AG08395 (cell line): ENCODE measurements around the gene KRT36.

Source experiments
- DNase-seq: peaks from one replicate; pipeline ENCODE4 v3.0.0; 2012; ENCODE audit warnings: mixed read lengths, low spot score

The KRT36 gene

DNA sequence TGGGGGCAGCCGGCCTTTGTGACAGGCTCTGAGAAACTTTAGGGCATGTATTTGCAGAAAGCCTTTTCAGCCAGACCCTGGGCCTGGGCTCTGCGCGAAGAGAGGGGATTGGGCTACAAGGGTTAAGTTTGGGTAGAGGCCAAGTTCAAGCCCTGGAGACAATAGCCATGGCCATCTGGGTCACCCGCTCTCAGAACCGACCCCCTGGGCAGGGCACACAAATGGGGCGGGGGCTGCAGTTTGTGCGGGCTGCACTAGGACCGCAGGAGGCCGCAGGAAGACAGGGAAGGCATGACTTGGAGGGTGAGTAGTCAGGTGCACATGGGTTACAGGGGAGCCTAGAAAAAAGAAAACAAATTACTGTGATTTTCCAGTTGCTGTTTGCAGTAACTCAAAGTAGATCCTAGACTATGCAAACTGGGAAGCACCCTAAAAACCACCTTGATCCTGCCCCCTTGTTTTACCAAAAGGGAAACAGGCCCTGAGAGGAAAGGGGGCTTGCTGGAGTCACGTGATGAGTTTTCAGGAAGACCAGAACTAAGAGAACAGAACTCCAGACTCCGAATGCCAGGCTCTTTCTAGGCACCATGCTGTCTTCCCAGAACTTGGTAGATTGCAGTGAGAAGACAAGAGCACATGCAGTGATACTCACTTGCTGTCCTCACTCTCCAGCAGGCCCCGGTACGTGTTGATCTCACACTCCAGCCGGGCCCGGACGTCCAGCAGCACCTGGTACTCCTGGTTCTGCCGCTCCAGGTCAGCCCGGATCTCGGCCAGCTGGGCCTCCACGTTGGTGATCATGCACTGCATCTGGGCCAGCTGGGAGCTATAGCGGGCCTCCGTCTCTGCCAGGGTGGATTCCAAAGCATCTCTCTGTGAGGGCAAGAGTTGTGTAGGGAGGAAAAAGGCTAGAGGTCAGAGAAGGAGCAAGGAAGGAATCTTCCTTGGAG is 12.6 kb downstream of the KRT36 start:
- no peak for DNase-seq

DNA sequence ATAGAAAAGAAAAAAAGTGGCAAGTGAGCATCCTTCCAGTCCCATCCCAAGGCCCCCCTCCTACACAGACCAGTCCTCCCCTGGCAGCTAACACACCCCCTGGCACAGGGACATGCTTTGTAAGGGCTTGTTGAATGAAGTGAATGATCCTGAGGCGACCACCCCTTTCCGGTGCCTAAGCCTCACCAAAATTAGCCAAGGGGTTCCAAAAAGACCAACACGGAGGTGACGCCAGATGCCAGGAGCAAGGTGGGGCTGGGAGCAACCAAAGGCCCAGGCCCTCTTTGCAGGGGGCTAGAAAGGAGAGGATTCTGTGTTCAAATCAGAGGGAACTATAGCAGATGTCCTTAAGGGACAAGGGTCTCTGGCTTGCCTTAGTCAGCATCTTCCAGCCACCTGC is 14.3 kb downstream of the KRT36 start:
- DNase-seq = no peak

DNA sequence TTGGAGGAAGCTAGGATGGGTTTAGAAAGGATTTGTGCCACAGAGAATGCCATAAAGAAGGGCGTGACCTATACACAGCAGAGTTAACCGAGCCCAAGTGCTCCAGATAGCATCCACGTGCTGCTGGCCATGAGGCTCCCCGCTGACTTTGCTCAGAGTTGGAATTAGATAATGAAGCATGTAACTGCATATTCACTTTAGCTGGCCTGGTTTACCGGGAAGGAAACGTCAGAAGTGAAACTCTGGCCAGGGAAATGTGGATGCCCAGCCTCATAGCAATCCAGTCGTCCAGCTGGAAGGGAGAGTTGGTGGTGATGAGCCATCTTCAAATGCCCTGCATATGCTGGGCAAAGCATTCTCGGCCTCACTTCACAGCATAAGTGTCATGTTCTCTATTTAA is 14.8 kb downstream of the KRT36 start:
- no peak for DNase-seq

DNA sequence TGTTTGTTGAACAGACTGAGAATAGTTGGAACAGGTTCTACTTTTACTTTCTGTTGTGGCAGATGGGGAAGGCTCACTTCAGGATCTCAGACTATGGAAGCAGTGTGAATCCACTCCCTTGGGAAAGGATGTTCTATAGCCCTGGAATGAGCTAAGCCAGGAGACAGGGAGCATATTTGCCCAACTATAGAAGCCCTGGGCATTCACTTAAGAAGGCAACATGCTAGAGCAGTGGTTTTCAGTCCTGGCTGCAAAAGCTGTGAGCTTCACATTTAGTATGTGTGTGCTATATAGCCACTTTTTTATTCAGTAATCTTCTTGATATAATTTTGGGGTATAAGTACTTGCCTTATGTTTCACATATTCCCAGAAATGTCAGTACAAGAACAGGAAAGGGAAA is 21.4 kb downstream of the KRT36 start:
- DNase-seq = no peak

DNA sequence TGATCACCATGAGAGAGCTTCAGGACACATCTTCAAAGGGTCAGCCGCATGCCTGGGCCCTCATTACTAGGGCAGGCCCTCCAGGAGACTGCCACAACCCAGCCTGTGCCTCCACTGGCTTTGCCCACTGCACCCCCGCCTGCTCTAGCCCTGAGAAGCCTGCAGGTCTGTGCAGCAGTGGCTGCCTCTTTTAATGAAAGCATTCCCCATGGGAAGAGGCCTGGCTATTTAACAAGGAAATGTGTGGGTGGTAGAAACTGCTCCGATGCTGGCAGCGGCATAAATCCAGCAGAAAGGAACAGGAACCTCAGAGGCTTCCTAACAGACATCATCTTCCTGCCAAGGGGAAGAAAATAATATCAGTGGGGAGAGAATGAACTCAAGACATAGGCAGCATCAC is 22.1 kb downstream of the KRT36 start:
- DNase-seq = no peak

DNA sequence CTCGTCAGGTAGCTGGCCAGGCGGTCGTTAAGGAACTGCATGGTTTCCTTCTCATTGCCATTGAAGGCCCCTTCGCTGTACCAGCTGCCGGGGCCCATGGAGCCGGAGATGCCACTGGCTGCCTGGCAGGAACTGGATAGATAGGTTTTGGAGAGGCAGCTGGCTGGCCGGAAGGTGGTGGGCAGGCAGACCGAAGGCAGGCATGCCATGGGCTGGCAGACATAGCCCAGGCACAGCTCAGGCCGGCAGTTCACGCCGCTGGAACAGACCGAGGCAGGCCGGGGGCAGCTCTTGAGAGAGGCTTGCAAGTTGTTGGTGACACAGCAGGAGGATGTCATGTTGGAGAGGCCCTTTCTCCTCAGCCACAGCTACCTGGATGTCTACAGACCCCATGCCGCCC is 22.7 kb downstream of the KRT36 start, which contains the start of gene KRT32:
Gene KRT32 (minus strand): TSS at position 399 of the 400 bp plus-strand sequence. CDS start 61 bp downstream, at position 338.
- DNase-seq = no peak

DNA sequence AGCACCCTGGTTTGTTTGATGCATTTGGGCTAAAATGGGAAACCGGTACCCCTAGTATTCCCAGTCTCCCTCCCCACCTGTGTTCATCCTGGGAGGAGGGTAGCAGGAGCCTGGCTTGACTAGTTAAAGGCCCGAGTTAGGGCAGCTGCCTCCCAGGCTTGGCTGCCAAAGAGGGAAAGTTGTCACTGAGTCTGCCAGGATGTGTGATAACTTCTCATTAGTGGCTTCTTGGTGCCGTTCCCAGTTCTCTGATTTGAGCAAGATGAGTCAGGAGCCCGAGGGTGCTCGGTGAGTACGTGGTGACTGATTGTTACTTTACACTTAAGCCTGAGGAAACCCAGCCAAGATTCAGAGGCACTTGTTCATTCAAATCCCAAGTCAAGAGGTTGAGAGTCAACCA is 25.0 kb downstream of the KRT36 start:
- DNase-seq = peak; percentile 96

DNA sequence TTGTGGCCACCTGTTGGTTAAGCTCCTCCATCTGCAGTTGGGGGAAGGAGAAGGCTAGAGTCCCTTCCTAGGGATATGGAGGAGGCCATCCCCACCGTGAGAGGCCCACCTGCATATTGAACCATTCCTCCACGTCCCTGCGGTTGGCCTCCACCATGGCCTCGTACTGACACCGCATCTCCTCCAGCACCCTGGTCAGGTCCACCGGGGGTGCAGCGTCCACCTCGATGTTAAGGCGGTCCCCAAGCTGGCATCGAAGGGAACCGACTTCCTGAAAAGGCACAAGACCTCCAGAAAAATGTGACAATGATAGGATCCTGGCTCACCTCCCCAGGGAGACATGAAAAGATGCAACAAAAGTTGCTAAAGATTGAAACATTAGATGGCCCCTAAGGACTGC is 25.5 kb downstream of the KRT36 start:
- DNase-seq = no peak

DNA sequence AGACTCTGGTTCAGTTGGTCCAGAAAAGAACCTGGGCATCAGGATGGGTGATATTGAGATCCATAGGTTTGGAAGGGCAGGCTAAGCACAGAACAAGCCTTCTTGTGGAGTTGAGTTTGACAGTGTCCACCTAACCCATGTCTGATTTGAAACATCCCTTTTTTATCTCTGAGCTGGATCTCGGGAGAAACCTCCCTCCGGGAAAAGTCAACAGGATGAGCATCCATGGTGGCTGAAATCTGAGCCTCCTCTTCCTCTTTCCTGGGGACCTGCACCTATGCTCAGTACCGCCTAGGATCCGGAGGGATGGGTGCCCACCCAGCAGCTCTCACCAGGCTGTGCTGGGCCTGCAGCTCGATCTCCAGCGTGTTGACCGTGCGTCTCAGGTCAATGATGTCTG is 26.0 kb downstream of the KRT36 start:
- no peak for DNase-seq

DNA sequence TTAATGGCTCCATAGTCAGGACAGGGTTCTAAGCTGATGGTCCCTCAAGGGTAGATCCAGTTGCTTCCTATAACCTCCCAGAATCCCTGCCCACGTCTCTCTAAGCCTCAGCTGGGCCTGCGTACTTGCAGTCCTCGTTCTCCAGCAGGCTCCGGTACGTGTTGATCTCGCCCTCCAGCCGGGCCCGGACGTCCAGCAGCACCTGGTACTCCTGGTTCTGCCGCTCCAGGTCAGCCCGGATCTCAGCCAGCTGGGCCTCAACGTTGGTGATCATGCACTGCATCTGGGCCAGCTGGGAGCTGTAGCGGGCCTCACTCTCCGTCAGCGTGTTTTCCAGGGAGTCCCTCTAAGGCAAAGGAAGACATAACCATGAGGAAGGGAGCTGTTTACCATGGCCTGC is 27.0 kb downstream of the KRT36 start:
- no peak for DNase-seq

DNA sequence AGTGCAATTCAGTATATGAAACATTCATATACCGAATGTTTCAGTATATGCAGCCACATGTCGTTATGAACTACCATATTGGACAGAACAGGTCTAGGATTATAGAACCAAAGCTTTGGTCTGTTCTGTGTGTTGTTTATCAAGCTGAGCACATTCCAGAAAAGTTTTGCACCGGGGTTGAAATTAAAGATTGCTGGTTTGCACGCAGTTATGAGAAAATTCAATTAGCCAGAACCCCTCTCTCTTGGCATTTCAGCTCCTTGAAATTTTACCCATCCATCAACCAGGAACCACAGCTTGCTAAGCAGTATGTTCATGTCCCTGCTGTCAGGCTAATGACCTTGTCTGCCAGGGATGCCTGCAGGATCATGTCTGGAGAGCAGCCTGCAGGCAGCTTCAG is 32.0 kb downstream of the KRT36 start:
- no peak for DNase-seq

DNA sequence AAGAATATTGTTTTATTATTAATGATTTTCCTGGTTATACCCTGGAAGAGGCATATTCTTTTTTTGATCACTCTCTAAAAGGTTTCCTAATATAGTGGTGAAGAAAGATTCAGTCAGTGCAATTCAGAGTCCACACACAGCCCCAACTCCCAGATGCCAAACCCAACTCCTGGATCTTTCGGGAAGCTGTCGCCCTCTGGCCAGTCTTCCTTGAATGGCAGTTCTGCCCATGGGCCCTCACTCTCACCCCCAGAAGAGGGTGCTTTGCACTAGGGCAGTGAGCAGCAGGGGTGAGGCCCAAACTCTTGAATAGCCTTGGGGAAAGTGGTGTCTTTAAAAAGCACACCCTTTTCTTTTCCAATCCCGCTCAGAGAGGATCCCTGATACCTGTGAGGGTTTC is 33.5 kb downstream of the KRT36 start:
- DNase-seq = no peak

DNA sequence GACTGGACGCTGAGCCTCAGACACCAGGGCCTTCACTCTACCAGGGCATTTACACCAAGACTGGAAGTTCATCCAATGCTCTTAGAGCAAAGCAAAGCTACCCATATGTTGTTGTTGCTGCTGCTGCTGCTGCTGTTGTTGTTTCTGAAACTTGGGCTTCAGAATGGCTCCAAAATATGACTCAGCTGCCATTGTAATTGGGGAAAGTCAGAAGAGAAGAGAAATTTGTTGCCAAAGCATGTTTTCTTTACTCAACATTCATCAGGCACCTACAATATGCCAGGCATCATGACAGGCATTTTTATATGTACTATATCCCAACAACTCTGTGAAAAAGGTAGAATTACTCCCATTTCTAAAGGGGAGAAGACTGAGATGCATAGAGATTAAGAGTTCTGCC is 34.5 kb downstream of the KRT36 start:
- peak; percentile 39 for DNase-seq

DNA sequence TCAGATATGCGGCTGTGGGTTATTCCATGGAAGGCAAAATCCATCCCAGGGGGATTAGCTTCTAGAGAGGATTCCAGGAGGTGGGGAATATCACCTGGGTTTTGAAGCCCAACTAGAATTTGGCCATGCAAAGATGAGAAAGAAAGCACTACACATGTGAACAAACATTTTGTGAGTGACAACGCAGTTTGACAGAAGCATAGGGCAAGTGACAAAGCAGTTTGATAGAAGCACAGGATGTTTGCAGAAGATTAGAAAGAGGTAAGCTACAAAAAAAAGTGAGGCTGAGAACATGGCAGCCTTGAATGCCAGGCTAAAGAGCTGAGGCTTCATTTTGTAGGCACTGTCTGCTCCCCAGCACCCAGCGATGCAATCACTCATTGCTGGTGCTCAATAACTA is 36.6 kb downstream of the KRT36 start:
- DNase-seq = no peak

DNA sequence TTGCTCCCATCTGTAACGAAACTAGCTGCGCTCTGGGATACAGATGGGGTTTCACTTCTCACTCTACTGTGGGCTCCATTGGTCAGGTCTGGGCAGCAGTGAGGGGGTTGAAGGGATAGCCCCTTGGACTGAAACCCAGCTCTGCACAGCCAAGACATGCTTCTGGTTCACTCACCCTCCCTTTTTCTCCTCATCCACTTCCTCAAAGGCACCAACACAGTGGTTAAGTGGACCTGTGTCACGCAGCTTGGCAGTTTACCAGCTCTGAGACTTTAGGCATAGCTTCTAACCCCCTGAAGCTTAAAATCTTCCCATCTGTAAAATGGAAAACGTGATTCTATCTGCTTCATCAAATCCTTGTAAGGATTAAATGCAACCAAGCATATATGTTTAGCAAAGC is 37.4 kb downstream of the KRT36 start:
- no peak for DNase-seq

DNA sequence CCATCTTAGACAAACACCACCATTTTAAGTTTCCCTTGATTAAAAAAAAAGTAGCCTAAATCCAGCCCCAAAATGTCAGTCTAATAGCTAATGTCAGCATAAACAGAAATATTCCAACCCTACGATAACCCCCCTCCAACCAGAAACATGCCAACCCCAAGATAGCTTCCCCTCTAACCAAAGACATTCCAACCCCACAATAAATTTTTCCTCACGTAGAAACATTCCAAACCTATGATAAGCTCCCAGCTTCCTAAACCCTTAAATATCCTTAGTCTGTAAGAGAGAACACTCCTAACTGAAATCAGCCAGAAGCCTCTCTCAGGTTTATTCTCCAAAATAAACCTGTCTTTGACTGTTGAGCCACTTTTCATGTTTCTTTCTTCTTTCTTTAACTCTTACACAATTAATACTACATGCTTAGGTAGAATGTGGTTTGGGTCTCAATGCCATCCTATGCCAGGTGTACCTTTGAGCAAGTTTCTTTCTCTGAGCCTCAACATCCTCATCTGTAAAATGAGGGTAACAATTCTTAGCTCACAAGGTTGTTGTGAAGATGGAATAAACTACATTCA is 38.5 kb downstream of the KRT36 start:
- peak; percentile 30 for DNase-seq

DNA sequence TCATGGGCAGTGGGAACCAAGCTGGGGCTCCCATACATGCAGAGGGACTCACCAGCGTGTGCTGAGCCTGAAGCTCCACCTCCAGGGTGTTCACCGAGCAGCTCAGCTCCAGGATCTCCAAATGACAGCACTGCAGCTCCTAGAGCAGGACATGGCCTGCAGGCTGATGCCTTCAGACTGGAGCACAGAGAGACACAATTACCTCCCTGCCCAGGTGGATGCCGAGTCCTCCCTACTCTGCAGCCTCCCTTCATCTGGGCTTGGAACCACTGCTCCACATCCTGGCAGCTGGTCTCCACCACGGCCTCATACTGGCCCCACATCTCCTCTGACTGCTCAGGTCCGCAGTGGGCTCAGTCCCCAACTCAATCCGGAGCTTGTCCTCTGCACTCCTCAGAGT is 40.7 kb downstream of the KRT36 start:
- no peak for DNase-seq

DNA sequence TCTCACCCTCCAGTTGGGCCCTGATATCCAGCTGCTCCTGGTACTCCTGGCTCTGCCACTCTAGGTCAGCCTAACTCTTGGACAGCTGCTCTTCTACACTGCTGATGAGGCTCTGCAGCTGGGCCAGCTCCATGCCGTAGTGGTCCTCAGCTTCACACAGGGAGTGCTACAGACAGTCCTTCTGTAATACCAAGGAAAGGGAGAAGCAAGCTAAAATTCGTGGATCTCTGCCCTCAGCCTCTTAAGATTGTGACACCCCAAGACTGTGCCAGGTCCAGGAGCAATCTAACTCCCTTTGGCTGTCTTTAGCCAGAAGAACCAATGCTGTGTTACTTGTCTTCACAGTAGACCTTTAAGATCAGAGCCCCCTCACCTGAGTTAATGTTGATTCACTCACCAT is 41.2 kb downstream of the KRT36 start:
- DNase-seq = peak; percentile 17

DNA sequence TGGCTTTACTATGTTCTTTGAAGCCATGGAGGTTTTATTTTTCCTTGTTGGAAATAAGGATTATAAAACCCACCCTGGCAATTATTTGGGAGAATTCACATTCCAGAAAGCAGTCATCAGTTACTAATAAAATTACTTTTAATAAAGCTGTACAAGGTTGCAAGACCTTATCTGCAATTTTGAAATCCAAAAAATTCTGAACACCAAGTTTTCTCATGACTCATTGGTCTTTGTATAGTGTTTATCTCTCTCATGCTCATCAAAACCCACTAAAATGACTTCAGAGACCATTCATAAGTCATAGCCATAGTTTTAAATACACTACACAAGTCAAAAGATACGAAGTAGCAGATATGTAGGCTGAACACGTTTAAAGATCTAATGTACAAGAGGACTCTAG is 42.9 kb downstream of the KRT36 start:
- peak; percentile 26 for DNase-seq

DNA sequence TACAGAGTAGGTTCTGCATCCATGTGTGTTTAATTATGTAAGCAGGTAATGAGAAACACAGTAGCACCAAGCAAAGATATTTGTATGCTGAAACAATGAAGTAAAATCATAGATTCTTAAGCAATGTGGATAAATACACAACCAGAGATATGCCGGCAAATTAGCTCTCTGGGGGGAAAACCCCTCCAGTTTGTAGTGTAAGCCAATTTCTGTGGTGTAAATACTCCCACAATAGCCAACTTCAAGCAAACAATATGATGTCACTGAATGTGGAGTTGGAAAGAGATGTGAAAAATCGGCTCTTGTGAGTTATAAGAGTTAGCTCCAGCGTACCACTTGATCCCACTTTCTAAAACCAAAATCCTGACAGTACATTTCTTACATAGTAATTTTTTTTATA is 45.1 kb downstream of the KRT36 start:
- DNase-seq = no peak

DNA sequence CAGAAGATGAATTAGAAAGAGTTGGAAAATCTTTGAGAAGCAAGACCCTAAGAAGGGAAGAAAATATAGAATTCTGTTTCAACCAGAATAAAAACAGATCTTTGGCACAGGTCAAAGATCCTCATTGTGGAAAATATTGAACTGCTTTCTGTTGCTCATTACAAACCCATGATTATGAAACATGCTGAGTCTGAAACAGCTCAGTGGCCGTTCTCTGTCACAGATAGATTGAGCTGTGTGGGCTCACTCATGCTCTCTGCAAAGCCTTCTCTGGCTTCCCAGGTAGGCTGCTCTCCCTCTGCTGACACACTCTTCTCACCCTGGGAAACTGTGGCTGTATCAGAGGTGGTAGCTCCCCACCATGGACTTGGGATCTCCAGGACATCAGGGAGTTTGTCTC is 45.5 kb downstream of the KRT36 start:
- DNase-seq = peak; percentile 33

DNA sequence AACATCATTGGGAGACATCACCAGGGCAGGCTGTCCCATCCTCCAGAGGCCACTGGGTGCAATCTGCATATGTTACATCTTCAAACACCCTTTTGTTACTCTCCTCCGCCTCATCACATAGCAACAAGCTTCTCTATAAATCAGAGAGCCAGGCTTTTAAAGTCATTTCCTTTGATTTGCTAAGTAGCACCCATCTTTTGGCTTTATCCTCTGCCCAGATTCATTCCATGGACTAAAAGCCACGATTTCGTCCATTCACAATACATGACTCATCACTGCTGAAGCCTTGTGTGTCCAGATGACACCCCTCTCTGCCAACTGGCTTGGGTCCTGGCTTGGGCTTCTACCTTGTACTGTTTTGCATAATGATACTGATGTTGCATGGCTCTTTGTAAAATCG is 47.0 kb downstream of the KRT36 start:
- peak; percentile 78 for DNase-seq

DNA sequence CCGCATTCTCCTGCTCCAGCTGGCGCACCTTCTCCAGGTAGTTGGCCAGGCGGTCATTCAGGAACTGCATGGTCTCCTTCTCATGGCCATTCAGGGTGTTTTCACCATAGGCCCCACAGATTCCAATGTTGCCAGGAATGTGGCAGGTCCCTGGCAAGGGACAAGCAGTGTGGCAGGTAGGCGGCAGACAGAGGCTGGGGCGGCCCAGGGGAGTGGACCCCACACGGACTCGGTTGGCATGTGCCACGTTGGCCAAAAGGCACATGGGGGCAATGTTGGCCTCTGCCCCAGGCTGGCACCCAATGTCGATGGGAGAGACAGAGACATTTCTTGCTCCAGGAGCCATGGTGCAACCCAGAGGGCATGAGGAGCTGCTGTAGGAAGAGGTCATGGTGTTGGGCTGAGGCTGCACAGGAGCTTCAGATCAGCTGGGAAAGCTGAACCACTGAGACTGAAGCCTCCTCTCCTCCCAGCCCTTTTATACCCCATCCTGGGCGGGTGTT is 49.1 kb downstream of the KRT36 start, which contains the start of gene KRT38:
Gene KRT38 (minus strand): TSS at position 453 of the 503 bp plus-strand sequence. CDS start 62 bp downstream, at position 391.
- no peak for DNase-seq
